ENCODE results near the gene ERBIN. TPM values are rescaled to one million over a fixed set of nuclear protein-coding genes. Genes with fewer than 3 reads are reported as not detected.
"Not testable (repeated sequence)": the region's sequence is repeated elsewhere in the genome, so short reads cannot be mapped to it uniquely, and the experiment has no call there.

The ERBIN gene
- total RNA-seq, 4 donors from 2014 or later, result 45.1 to 64.9 (median 56.9) TPM

DNA sequence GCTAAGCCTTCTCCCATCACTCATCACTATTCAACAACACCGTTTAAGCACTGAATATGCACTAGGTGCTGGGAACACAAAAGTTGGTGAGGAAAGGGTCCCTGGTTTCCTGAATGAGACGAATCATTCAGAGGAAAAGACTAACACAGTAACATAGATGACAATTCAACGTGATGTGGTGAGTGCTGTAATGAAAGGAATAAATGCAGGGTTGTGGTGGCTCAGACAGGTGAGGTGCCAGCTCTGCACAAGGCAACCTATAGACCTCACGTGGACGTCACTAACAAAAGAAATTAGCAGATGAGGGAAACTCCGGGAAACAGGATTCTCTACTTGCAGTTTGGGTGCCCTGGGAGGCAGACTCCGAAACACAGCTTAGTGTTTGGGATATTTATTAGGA is 40.0 kb upstream of the ERBIN start:
- ATAC-seq (ENCODE audit: low FRiP score) (no peak), DNase-seq (ENCODE audit: low spot score) (no peak)
- TF ChIP-seq, protein P1, sequence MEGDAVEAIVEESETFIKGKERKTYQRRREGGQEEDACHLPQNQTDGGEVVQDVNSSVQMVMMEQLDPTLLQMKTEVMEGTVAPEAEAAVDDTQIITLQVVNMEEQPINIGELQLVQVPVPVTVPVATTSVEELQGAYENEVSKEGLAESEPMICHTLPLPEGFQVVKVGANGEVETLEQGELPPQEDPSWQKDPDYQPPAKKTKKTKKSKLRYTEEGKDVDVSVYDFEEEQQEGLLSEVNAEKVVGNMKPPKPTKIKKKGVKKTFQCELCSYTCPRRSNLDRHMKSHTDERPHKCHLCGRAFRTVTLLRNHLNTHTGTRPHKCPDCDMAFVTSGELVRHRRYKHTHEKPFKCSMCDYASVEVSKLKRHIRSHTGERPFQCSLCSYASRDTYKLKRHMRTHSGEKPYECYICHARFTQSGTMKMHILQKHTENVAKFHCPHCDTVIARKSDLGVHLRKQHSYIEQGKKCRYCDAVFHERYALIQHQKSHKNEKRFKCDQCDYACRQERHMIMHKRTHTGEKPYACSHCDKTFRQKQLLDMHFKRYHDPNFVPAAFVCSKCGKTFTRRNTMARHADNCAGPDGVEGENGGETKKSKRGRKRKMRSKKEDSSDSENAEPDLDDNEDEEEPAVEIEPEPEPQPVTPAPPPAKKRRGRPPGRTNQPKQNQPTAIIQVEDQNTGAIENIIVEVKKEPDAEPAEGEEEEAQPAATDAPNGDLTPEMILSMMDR (IDR thresholded peaks at IDR 0.05), result no peak

- not testable (repeated sequence) for DNase-seq (ENCODE audit: low spot score); ATAC-seq (ENCODE audit: low FRiP score)
These were observed 34.4 kb upstream of the ERBIN start for GRCh38 chr5:65892024-65892423.

GRCh38 chr5:65892801-65893200 is 33.6 kb upstream of the ERBIN start:
- ATAC-seq (ENCODE audit: low FRiP score), result no peak
- no peak for DNase-seq (ENCODE audit: low spot score)
- TF ChIP-seq, protein P1 (IDR thresholded peaks at IDR 0.05), result no peak

DNA sequence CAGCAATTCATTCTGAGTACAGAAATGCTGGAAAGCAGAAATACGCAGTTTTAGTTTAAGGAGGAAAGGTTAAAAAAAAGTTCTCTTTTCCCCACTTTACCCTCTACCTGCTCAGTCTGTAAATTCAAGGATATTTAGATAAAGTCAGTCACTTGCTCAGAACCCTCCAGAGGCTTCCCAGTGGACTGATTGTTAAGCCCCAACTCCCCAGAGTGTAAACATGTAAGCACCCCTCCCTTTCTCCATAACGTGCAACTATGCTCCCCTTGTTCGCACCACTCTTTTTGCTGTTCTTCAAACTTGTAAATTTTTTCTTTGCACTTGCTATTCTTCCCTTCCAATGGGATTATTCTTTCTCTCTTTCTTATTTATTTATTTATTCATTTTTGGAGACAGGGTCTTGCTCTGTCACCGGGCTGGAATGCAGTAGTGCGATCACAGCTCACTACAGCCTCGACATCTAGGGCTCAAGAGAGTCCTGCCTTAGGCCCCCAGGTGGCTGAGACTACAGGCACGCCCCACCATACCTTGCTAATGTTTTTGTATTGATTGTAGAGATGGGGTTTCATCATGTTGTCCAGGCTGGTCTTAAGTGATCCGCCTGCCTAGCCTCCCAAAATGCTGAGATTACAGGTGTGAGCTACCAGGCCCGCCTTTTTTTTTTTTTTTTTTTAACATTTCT is 32.5 kb upstream of the ERBIN start:
- ATAC-seq (ENCODE audit: low FRiP score), result no peak
- TF ChIP-seq, protein P1 (IDR thresholded peaks at IDR 0.05), result no peak

DNA sequence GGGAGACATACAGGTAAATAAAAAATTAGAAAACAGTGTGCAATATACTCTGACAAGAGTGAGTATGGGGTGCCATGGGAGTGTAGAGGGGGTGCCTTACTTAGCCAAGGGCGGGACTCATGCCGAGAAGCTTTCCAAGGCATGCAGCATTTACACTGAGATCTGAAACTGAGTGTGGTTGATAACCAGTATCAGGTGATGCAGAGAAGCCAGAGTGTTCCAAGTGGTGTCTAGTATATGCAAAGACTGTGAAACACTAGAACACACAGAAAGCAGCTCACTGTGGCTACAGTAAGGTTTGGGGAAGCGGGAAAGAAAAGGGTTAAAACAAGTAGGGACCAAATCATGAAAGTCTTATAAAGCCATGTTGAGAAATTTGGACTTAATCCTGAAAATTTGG is 30.5 kb upstream of the ERBIN start:
- no peak for ATAC-seq (ENCODE audit: low FRiP score)
- DNase-seq (ENCODE audit: low spot score), result no peak
- TF ChIP-seq, protein P1 (IDR thresholded peaks at IDR 0.05), result no peak

More for the DNA sequence above, 32.5 kb upstream of the ERBIN start:
- DNase-seq (ENCODE audit: low spot score), result no peak

- ATAC-seq (ENCODE audit: low FRiP score) (no peak), DNase-seq (ENCODE audit: low spot score) (no peak)
- TF ChIP-seq, protein P1 (IDR thresholded peaks at IDR 0.05), result no peak
These were observed 25.6 kb upstream of the ERBIN start for GRCh38 chr5:65900746-65901145.

DNA sequence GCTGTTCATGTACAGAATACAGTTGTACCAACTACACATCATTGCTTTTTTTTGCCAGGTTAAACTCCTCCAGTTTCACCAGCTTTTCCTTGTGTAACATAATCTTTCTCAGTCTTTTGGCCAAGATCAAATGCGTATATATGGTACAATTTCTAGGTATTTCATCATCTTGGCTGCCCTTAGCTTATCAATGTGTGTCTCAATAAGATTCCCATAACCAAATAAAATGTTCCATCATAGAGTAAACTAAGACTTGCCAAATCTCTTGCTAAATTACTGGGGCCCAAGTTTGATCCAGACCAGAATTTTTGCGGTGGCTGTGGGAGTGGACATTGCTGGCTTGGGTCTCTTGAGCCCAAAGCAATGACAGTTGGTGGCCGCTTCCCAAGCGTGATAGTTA is 24.3 kb upstream of the ERBIN start:
- ATAC-seq (ENCODE audit: low FRiP score), result no peak
- DNase-seq (ENCODE audit: low spot score), result no peak
- TF ChIP-seq, protein P1 (IDR thresholded peaks at IDR 0.05), result no peak

Measured in omental fat pad (tissue), 4 donors.